HG02571 (cell line): ENCODE measurements around the gene UPK3BL2.
"Not testable (repeated sequence)": the region's sequence is repeated elsewhere in the genome, so short reads cannot be mapped to it uniquely, and the experiment has no call there.

Experiments used
- ATAC-seq: cut with Tn5 transposase; IDR thresholded peaks from one replicate; pipeline ENCODE4 v1.9.1; 2021; ENCODE audit warnings: mild to moderate bottlenecking, moderate library complexity; ENCODE audit not compliant: unreplicated experiment

The UPK3BL2 gene

GRCh38 chr7:102494473-102495149 is 48.9 kb downstream of the UPK3BL2 start:
- peak; percentile 47 for ATAC-seq

- not testable (repeated sequence) for ATAC-seq
Observed at GRCh38 chr7:102494026-102494425, 49.5 kb downstream of the UPK3BL2 start.

- ATAC-seq, result peak; percentile 47
Observed at GRCh38 chr7:102493220-102493935, 50.1 kb downstream of the UPK3BL2 start.

- peak; percentile 36 for ATAC-seq
Observed at GRCh38 chr7:102490529-102491075, 52.9 kb downstream of the UPK3BL2 start.
